CD4-positive, alpha-beta T cell treated with Interleukin-12 subunit alpha and Interleukin-12 subunit beta, for 1 hour (primary cell): ENCODE results near the gene SYT2.

Source experiments
- DNase-seq: peaks from one replicate; pipeline ENCODE4 v3.0.0-alpha.2; 2020

Gene SYT2

GRCh38 chr1:202673531-202673930, 36.7 kb downstream of the SYT2 start:
- DNase-seq = no peak

GRCh38 chr1:202671399-202671798, 38.9 kb downstream of the SYT2 start:
- DNase-seq = no peak

GRCh38 chr1:202665417-202665816, 44.8 kb downstream of the SYT2 start:
- no peak for DNase-seq

GRCh38 chr1:202664083-202664482, 46.2 kb downstream of the SYT2 start:
- no peak for DNase-seq

GRCh38 chr1:202663131-202663530, 47.1 kb downstream of the SYT2 start:
- DNase-seq = no peak

GRCh38 chr1:202662081-202662480, 48.2 kb downstream of the SYT2 start:
- DNase-seq = no peak

GRCh38 chr1:202661136-202661845, 49.0 kb downstream of the SYT2 start:
- no peak for DNase-seq

GRCh38 chr1:202659974-202660373, 50.3 kb downstream of the SYT2 start:
- no peak for DNase-seq

GRCh38 chr1:202659541-202659940, 50.7 kb downstream of the SYT2 start:
- DNase-seq = no peak

- no peak for DNase-seq
Measured at GRCh38 chr1:202658769-202659168, 51.5 kb downstream of the SYT2 start.

- DNase-seq = no peak
Measured at GRCh38 chr1:202658251-202658759, 51.9 kb downstream of the SYT2 start.

GRCh38 chr1:202656951-202657646, 53.2 kb downstream of the SYT2 start:
- no peak for DNase-seq

- no peak for DNase-seq
Measured at GRCh38 chr1:202656057-202656456, 54.2 kb downstream of the SYT2 start.

- DNase-seq = no peak
Measured at GRCh38 chr1:202654079-202654478, 56.2 kb downstream of the SYT2 start.

GRCh38 chr1:202649553-202650392, 60.5 kb downstream of the SYT2 start:
- DNase-seq = no peak

GRCh38 chr1:202648605-202649226, 61.5 kb downstream of the SYT2 start:
- no peak for DNase-seq

GRCh38 chr1:202645097-202645476, 65.2 kb downstream of the SYT2 start:
- DNase-seq = no peak

- DNase-seq = no peak
Measured at GRCh38 chr1:202644219-202645096, 65.8 kb downstream of the SYT2 start.

- DNase-seq = no peak
Measured at GRCh38 chr1:202643397-202644218, 66.6 kb downstream of the SYT2 start.

GRCh38 chr1:202642619-202643291, 67.5 kb downstream of the SYT2 start:
- no peak for DNase-seq
